Cardiac muscle cell (in vitro differentiated cells and primary cell): ENCODE data around the gene MIER2. TPM values are rescaled to one million over a fixed set of nuclear protein-coding genes. Genes with fewer than 3 reads are reported as not detected.

ENCODE experiments used
- DNase-seq, 2 donors: peaks; one replicate each; pipeline versions ENCODE4 v3.0.0 to v3.0.0-alpha.2; 2010 to 2017; ENCODE audit warnings: low read depth in 1 of 2, low spot score in 1 of 2
- H3K27ac ChIP-seq: fragments of 200-600 bp; sonication (generic); 2 replicates; pipeline ENCODE4 v1.5.1; 2016
- H3K27me3 ChIP-seq: fragments of 200-600 bp; sonication (generic); 2 replicates; pipeline ENCODE4 v1.6.0; 2016; ENCODE audit warnings: control low read depth
- H3K36me3 ChIP-seq: fragments of 200-600 bp; sonication (generic); 2 replicates; pipeline ENCODE4 v1.5.1; 2016; ENCODE audit warnings: control low read depth
- H3K4me1 ChIP-seq: fragments of 200-600 bp; sonication (generic); 2 replicates; pipeline ENCODE4 v1.8.1; 2017; ENCODE audit warnings: low read depth, mild to moderate bottlenecking, mixed run types
- H3K4me3 ChIP-seq: fragments of 200-600 bp; sonication (generic); 2 replicates; pipeline ENCODE4 v1.5.1; 2016; ENCODE audit warnings: mild to moderate bottlenecking
- H3K9me3 ChIP-seq: fragments of 200-600 bp; sonication (generic); 2 replicates; pipeline ENCODE4 v1.5.1; 2017; ENCODE audit warnings: low read depth, mild to moderate bottlenecking, control low read depth
- polyA plus RNA-seq: library from polyadenylated mRNA; unstranded; fragments of >200 nt; fragmentation: Nextera tagmentation; extraction: Ambion mirVana; gene quantifications from 2 replicates; pipeline ENCODE4 v1.2.1, GENCODE V29; 2016
- total RNA-seq: library from RNA; depleted of rRNA; stranded (reverse); fragments of >200 nt; gene quantifications from 2 replicates; pipeline ENCODE4 v1.2.3, GENCODE V29; 2016
- TF ChIP-seq, protein P1 (sequence below): IDR thresholded peaks from 2 replicates; pipeline ENCODE4 v1.5.1; 2012; ENCODE audit warnings: low read depth, mild to moderate bottlenecking, low read length

Gene MIER2
- total and polyA plus RNA-seq, 2 experiments from 2014 or later, result 32.7 to 47.8 TPM

DNA sequence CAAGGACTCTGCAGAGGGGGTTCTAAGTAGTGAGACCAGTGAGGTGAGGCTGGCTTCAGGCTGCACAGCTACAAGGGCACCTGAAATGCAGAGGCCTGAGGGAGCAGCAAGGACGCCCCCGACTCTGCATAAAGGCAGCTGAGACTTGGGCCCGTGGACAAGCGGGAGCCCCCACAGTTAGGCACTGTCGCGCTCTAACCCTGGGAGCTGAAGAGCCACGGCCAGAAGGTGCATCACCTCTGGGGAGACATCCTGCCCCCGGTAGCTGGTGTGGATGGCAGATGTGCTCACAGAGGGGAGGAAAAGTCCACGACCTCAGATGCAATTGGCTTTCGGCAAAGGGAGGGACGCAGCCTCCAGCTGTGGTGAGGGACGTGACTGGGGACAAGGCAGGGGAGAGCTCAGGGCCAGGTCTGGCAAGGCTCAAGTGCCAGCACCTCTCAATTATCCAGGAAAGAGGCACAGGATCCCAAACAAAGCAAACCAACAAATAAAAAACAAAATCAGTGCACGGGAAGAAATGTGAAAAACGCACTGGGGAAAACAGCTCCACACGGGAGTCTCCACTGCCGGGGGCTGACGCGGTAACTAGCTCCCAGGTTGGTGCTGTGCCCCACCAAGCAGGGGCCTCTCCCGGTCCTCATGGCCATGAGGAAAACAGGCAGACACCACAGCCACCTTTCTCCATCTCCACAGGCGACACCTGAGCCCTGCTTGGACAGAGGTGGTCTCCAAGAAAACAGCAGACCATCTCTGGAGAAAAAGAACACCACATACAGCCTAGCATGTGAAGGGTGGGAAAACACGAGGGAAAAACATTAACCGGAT, 30.4 kb downstream of the MIER2 start:
- Histone ChIP-seq H3K36me3 (no peaks in the 10 kb centered on the region), H3K27me3 (no peaks in the 10 kb centered on the region), H3K9me3 (no peaks in the 10 kb centered on the region), H3K27ac (no peak overlapping the region), H3K4me1 (no peaks in the 10 kb centered on the region), H3K4me3 (no peak overlapping the region)
- no peak for DNase-seq
- TF ChIP-seq, protein P1, sequence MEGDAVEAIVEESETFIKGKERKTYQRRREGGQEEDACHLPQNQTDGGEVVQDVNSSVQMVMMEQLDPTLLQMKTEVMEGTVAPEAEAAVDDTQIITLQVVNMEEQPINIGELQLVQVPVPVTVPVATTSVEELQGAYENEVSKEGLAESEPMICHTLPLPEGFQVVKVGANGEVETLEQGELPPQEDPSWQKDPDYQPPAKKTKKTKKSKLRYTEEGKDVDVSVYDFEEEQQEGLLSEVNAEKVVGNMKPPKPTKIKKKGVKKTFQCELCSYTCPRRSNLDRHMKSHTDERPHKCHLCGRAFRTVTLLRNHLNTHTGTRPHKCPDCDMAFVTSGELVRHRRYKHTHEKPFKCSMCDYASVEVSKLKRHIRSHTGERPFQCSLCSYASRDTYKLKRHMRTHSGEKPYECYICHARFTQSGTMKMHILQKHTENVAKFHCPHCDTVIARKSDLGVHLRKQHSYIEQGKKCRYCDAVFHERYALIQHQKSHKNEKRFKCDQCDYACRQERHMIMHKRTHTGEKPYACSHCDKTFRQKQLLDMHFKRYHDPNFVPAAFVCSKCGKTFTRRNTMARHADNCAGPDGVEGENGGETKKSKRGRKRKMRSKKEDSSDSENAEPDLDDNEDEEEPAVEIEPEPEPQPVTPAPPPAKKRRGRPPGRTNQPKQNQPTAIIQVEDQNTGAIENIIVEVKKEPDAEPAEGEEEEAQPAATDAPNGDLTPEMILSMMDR, result no peak

- Histone ChIP-seq H3K27me3 (no peaks in the 10 kb centered on the region), H3K36me3 (no peaks in the 10 kb centered on the region), H3K4me3 (no peak overlapping the region), H3K27ac (no peak overlapping the region), H3K9me3 (no peaks in the 10 kb centered on the region), H3K4me1 (no peaks in the 10 kb centered on the region)
- no peak for DNase-seq
- TF ChIP-seq, protein P1, result no peak
These were observed 31.2 kb downstream of the MIER2 start for GRCh38 chr19:313169-313987.

- H3K4me1 ChIP-seq, result no peaks in the 10 kb centered on the region
- no peaks in the 10 kb centered on the region for H3K9me3 ChIP-seq
- TF ChIP-seq, protein P1, result no peak
- no peaks in the 10 kb centered on the region for H3K27me3 ChIP-seq
- peaks cover 3% of the 10 kb centered on the region for H3K36me3 ChIP-seq
- H3K27ac ChIP-seq, result no peak overlapping the region
- no peak for DNase-seq
- H3K4me3 ChIP-seq, result no peak overlapping the region
These were observed 32.8 kb downstream of the MIER2 start for GRCh38 chr19:311813-312261.

DNA sequence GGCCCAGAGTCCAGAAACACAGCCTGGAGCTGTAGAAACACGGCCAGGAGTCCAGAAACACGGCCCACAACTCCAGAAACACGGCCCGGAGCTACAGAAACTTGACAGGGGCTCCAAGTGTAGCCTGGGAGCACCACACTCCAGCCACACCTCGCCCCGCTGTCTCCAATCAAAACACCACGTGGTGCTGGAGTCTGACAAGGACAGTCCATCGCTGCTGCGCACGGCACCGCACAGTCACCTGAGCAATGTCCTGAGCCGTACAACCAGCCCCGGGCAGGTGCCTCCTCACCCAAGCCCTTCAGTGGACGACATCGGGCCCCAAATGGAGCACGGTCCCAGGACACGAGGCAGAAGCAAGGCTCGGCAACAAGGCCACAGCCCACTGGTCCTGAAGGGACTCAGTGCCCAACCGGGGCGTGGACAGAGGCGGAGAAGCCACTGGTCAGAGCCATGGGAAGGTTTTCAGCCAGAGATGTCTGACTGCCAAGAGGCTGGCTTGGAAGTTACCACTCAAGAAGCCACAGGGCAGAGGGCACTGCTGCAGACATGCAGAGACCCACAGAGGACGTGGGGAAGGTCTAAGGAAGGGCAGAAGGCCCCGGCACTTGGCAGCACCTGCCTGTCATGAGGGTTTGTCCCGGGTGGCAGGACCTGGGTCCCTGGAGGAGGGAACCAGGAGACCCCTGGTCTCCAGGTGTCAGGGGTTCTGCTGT, 33.7 kb downstream of the MIER2 start:
- no peaks in the 10 kb centered on the region for H3K27me3 ChIP-seq
- TF ChIP-seq, protein P1, result no peak
- DNase-seq, result no peak
- no peak overlapping the region for H3K4me3 ChIP-seq
- peaks cover 9% of the 10 kb centered on the region for H3K36me3 ChIP-seq
- no peaks in the 10 kb centered on the region for H3K9me3 ChIP-seq
- H3K27ac ChIP-seq, result no peak overlapping the region
- no peaks in the 10 kb centered on the region for H3K4me1 ChIP-seq

DNA sequence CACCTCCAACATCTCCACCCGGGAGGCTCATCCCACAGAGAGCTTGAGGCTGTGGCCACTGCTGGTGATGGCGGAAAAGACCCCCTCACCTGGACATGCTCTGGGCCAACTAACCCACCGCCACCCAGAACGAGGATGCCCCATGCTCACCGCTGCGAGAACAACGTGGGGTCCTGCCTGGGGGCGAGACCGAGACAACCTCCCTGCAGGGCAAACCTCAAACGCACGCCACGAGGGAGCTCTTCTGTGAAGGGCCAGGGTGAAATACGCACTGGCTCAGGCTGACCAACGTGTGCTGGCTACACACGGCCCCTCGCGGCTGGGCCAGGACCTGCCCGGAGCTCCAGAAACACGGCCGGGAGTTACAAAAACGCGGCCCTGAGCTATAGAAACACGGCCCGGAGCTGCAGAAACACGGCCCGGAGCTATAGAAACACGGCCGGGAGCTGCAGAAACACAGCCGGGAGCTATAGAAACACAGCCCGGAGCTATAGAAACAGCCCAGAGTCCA, 34.4 kb downstream of the MIER2 start:
- Histone ChIP-seq H3K36me3 (peaks cover 13% of the 10 kb centered on the region), H3K9me3 (no peaks in the 10 kb centered on the region), H3K27me3 (no peaks in the 10 kb centered on the region), H3K27ac (peak overlapping the region; percentile 52), H3K4me3 (no peak overlapping the region), H3K4me1 (no peaks in the 10 kb centered on the region)
- TF ChIP-seq, protein P1, result no peak
- DNase-seq, result peak in 1 of 2 donors; percentile 62
